Measurements from ENCODE around the gene SETD9. TPM values are rescaled to one million over a fixed set of nuclear protein-coding genes. Genes with fewer than 3 reads are reported as not detected.

Gene SETD9
- total RNA-seq, result 8.6 and 12.4 TPM in 2 replicates

DNA sequence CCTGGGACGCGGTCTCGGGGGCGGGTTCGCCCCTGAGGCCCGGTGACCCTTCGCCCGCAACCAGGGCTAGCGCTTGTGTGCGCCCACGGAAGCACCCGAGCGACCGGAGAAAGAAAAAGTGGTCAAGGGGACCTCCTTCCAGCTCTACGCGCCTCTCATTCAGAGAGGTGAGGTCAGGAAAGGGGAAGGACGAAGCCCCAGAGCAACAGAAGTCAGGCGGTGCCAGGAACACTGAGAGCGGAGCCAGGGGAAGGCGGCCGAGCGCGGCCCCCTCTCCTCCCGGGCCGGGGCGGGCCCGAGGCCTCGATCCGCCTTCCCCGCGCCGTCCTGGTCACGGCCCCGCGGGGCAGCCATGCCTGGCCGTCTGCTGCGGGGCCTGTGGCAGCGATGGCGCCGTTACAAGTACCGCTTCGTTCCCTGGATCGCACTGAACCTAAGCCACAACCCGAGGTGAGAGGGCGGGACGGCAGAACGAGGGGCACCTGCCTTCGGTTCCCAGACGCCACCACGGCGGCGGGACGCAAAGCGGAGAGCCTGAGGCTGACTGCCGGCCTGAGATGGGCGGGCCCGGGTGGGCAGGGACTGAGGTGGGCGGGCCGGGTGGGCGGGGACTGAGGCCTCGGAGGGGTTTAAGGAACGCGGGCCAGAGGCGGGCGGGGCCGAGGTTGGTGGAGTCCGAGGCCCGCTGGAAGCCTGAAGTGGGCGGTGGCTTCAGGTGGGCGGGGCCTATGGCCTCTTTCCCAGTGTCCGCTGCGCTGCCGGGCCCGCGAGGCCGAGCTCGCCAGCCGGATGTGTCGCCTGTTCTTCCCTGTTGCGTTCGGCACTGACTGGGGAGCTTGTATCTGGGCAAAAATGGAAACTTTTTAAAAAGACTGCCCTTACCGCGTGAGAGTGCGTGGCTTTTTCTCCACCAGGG is at the start of gene SETD9:
Gene SETD9, plus strand, starts transcription at position 303 of the 916 bp plus-strand sequence. Its CDS starts 50 bp downstream, at position 353.

GRCh38 chr5:56951946-56952691 is 42.7 kb downstream of the SETD9 start, which contains the start of gene MIER3:
Gene MIER3, minus strand, starts transcription at chr5:56952123. Its CDS starts 21 bp downstream, at chr5:56952102.

Other genes starting within 250 kb of the SETD9 start
- 11.8 and 32.5 TPM in 2 replicates for gene MAP3K1, start 94.0 kb upstream of the SETD9 start, total RNA-seq
- gene MIER3, start 42.5 kb downstream of the SETD9 start, total RNA-seq, result 9.4 and 18.8 TPM in 2 replicates